ENCODE results near the gene ADAMTS17.

- TF ChIP-seq CTCF (IDR thresholded peaks at IDR 0.05) (no peak), POLR2A (IDR thresholded peaks at IDR 0.05) (no peak)
Measured at GRCh38 chr15:99998661-99999101, 343.1 kb downstream of the ADAMTS17 start.

All from right lobe of liver (tissue), 4 donors.